Measurements from ENCODE around the gene PPBP. TPM values are rescaled to one million over a fixed set of nuclear protein-coding genes. Genes with fewer than 3 reads are reported as not detected.

PPBP gene
- not detected in 2 replicates for total RNA-seq

- no peak for TF ChIP-seq CTCF (IDR thresholded peaks at IDR 0.05; ENCODE audit: insufficient read depth, low read depth, low read length)
- H3K4me3 ChIP-seq (ENCODE audit: low read depth, low read length) = no peak within 1 kb of the TSS
Measured at GRCh38 chr4:73988061-73988460, at the start of gene PPBP. Gene PPBP (minus strand): TSS chr4:73988190. CDS start chr4:73988103, 87 bp downstream.

GRCh38 chr4:74037076-74037955 is 49.3 kb upstream of the PPBP start:
- H3K4me3 ChIP-seq (ENCODE audit: low read depth, low read length) = peak overlapping the region; percentile 85
- DNase-seq (ENCODE audit: low read depth) = no peak
- TF ChIP-seq CTCF (IDR thresholded peaks at IDR 0.05; ENCODE audit: insufficient read depth, low read depth, low read length) = no peak

More at GRCh38 chr4:73988061-73988460, at the start of gene PPBP:
- no peak for DNase-seq (ENCODE audit: low read depth)

- DNase-seq (ENCODE audit: low read depth) = no peak
- no peak overlapping the region for H3K4me3 ChIP-seq (ENCODE audit: low read depth, low read length)
- TF ChIP-seq CTCF (IDR thresholded peaks at IDR 0.05; ENCODE audit: insufficient read depth, low read depth, low read length) = no peak
Measured at GRCh38 chr4:74033739-74034138, 45.7 kb upstream of the PPBP start.

GRCh38 chr4:74032064-74032463 is 44.1 kb upstream of the PPBP start:
- peak; percentile 51 for DNase-seq (ENCODE audit: low read depth)
- H3K4me3 ChIP-seq (ENCODE audit: low read depth, low read length) = no peak overlapping the region
- TF ChIP-seq CTCF (IDR thresholded peaks at IDR 0.05; ENCODE audit: insufficient read depth, low read depth, low read length) = no peak

GRCh38 chr4:74031576-74031975 is 43.6 kb upstream of the PPBP start:
- DNase-seq (ENCODE audit: low read depth) = no peak
- H3K4me3 ChIP-seq (ENCODE audit: low read depth, low read length) = no peak overlapping the region
- TF ChIP-seq CTCF (IDR thresholded peaks at IDR 0.05; ENCODE audit: insufficient read depth, low read depth, low read length) = no peak

- no peak overlapping the region for H3K4me3 ChIP-seq (ENCODE audit: low read depth, low read length)
- no peak for DNase-seq (ENCODE audit: low read depth)
- TF ChIP-seq CTCF (IDR thresholded peaks at IDR 0.05; ENCODE audit: insufficient read depth, low read depth, low read length) = no peak
Measured at GRCh38 chr4:74030285-74030684, 42.3 kb upstream of the PPBP start.
